ENCODE data around the gene SMIM5.

SMIM5 gene

GRCh38 chr17:75642182-75642783, 9.0 kb downstream of the SMIM5 start:
- DNase-seq (ENCODE audit: extremely low read depth, low read depth): no peak
- TF ChIP-seq CTCF (IDR thresholded peaks at IDR 0.05; ENCODE audit: low read depth, low read length): no peak

- no peak for DNase-seq (ENCODE audit: extremely low read depth, low read depth)
- TF ChIP-seq CTCF (IDR thresholded peaks at IDR 0.05; ENCODE audit: low read depth, low read length): no peak
These were observed 9.8 kb downstream of the SMIM5 start for GRCh38 chr17:75642784-75643642.

- TF ChIP-seq CTCF (IDR thresholded peaks at IDR 0.05; ENCODE audit: low read depth, low read length): no peak
- DNase-seq (ENCODE audit: extremely low read depth, low read depth): no peak
These were observed 10.4 kb downstream of the SMIM5 start for GRCh38 chr17:75643643-75644017.

GRCh38 chr17:75645501-75645888, 12.3 kb downstream of the SMIM5 start:
- TF ChIP-seq CTCF (IDR thresholded peaks at IDR 0.05; ENCODE audit: low read depth, low read length): no peak
- DNase-seq (ENCODE audit: extremely low read depth, low read depth): no peak

- TF ChIP-seq CTCF (IDR thresholded peaks at IDR 0.05; ENCODE audit: low read depth, low read length): no peak
- no peak for DNase-seq (ENCODE audit: extremely low read depth, low read depth)
These were observed 12.8 kb downstream of the SMIM5 start for GRCh38 chr17:75645889-75646637.

GRCh38 chr17:75646638-75646992, 13.4 kb downstream of the SMIM5 start:
- TF ChIP-seq CTCF (IDR thresholded peaks at IDR 0.05; ENCODE audit: low read depth, low read length): no peak
- no peak for DNase-seq (ENCODE audit: extremely low read depth, low read depth)

GRCh38 chr17:75647061-75647460, 13.8 kb downstream of the SMIM5 start:
- DNase-seq (ENCODE audit: extremely low read depth, low read depth): no peak
- TF ChIP-seq CTCF (IDR thresholded peaks at IDR 0.05; ENCODE audit: low read depth, low read length): no peak
